RCC 7860 (cell line): ENCODE data around the gene SLC8A3.

Experiments
- DNase-seq: peaks from one replicate; pipeline ENCODE4 v3.0.0-alpha.2; 2015; ENCODE audit warnings: low spot score
- FAIRE-seq: peaks from 2 replicates; lab custom pipeline; 2012; peaks lifted over from hg19 to GRCh38; lab: Jason Lieb, UNC

The SLC8A3 gene

GRCh38 chr14:70177081-70177800, 11.5 kb downstream of the SLC8A3 start:
- no peak for FAIRE-seq
- no peak for DNase-seq

DNA sequence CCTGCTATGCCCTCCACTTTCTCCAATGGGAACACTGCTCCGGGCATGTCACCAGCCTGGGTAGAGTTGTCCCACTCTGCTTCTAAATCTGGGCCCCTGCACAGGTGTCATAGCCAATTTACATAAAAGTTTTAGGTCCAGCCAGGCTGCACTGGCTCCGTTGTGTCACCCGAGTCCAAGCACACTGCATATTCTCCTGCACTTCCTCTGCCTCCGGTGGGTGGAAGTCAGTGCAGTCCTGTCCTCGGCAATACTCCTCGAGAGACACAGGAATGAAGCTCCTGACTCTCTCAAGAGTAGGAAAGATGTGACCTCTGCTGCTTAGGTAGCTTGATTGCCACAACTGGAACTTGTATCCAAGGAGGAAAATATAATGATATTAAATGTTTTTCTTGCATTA, 15.2 kb downstream of the SLC8A3 start:
- FAIRE-seq (no peak), DNase-seq (no peak)

- no peak for FAIRE-seq
- DNase-seq, result no peak
Measured at GRCh38 chr14:70171726-70172125, 17.0 kb downstream of the SLC8A3 start.

DNA sequence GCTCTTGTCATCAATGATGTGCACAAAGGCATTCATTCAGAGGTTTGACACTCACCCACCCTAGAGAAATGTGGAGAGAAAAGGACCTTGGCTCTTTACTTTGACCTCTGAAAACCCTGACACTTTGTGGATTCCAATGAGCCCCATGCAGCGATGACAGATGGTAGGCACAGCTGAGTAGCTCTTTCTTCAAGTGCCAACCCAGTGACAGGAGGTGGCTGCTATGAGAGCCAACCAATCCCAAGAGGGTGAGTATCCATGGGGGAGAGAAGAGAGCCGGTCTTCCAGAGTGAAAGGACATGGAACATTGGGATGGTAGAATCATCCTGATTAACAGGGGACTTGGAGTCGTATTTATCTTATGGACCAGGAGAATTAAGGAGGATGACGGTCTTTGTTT, 17.8 kb downstream of the SLC8A3 start:
- FAIRE-seq, result no peak

GRCh38 chr14:70168406-70168805, 20.3 kb downstream of the SLC8A3 start:
- FAIRE-seq (no peak), DNase-seq (no peak)

More for the DNA sequence above, 17.8 kb downstream of the SLC8A3 start:
- DNase-seq, result no peak

GRCh38 chr14:70166530-70167203, 22.1 kb downstream of the SLC8A3 start:
- no peak for FAIRE-seq
- no peak for DNase-seq

GRCh38 chr14:70162358-70162757, 26.4 kb downstream of the SLC8A3 start:
- FAIRE-seq, result no peak

GRCh38 chr14:70156592-70156991, 32.2 kb downstream of the SLC8A3 start:
- FAIRE-seq (no peak), DNase-seq (no peak)

More at GRCh38 chr14:70162358-70162757, 26.4 kb downstream of the SLC8A3 start:
- DNase-seq, result no peak

DNA sequence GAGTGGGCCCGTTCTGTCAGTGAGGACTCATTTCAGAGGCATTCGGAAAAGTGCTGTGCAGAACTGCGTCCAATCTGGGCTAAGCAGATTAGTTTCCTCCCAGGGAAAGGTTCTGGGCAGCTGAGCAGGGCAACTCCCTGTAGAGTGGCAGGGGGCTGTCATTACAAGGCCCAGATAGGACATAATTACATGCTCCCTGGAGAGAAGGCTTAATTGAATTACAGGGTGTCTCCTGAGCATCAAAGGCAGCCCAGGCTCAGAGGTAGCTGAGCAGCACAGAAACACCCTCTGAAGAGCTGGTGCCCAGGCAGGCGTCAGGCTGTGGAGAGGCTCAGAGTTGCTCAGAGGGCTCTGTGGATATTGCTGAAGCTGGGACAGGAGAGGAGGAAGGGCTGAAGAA, 36.0 kb downstream of the SLC8A3 start:
- DNase-seq (no peak), FAIRE-seq (no peak)

GRCh38 chr14:70152081-70152480, 36.7 kb downstream of the SLC8A3 start:
- FAIRE-seq (no peak), DNase-seq (no peak)

DNA sequence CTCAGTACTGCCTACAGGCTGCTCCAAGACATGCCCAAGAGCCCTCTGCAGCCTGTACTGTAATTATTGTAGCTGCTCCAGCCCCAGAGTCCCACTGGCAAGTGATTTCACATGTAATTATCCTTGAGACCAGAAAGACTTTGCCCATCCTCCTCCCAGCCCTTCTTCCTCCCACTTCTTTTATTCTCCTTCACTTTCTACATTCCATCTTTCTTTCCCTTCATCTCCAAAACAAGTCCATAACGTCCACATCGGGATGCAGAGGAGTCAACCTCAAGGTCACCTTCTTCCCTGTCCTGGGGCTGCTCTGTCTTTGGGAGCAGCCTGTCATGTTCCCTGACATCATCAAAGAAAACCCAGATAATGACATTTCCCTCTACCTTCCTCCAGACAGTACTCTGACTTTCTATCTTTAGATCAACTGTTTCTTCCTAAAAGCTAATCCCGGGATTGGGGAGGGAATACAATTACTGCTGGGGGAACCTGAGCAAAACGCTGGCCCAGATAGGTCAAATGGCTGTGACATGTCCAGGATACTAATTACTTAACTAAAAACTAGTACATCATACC, 39.1 kb downstream of the SLC8A3 start:
- DNase-seq (no peak), FAIRE-seq (no peak)

GRCh38 chr14:70148911-70149595, 39.7 kb downstream of the SLC8A3 start:
- FAIRE-seq, result no peak
- no peak for DNase-seq

DNA sequence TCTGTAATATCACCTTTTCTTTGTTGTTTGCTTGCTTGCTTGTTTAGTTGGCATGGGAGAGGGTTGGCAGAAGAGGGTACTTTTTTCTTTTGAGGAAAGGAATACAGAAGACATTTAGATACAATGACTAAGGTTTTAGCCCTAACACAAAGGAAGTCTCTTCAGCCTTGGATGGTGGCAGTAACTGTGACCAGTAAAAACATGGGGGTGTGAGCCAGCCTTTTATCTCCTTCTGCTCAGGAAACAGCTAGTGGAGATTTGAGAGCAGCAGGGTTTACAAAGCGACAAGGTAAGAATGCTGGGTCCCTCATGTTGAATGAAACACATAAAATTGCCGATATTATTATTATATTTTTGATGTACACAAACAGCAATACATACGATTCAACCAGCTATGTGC, 40.4 kb downstream of the SLC8A3 start:
- FAIRE-seq (no peak), DNase-seq (no peak)

DNA sequence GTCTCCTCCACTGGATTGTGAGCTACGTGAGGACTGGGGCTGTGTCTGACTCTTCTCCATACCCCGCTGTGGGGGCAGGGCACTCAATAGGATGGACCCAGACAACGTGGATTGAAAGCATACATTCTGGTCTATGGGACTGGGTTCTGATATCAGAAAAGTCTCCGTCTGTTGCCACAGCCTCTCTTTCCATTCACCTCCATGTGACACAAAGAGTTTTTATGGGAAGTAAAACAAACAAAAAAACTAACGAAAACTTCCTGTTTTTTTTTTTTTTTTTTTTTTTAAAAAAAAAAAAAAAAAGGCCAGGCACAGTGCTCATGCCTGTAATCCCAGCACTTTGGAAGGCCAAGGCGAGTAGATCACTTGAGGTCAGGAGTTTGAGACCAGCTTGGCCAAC, 44.7 kb downstream of the SLC8A3 start:
- FAIRE-seq, result no peak
- DNase-seq, result no peak

GRCh38 chr14:70143306-70143705, 45.4 kb downstream of the SLC8A3 start:
- no peak for DNase-seq
- FAIRE-seq, result no peak

DNA sequence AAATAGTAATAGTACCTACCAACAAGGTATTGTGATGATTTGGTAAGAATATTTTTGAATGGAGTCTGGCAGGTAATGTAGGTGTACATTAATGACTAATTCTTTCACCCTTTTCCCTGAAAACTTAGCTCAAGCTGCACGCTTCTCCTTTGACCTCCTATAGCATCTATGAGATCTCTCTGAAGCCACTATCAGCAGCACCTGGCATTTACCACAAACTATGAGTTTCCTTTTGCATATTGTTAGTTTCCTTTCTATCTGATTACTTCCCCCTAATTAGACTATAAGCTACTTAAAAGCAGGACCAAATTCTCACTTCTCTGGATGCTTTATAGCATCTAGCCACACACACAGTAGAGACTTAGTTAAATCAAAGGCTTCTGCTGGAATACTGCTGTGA, 48.1 kb downstream of the SLC8A3 start:
- FAIRE-seq, result no peak
- DNase-seq, result no peak

- no peak for FAIRE-seq
Measured at GRCh38 chr14:70139384-70139783, 49.4 kb downstream of the SLC8A3 start.

GRCh38 chr14:70137788-70138187, 51.0 kb downstream of the SLC8A3 start:
- FAIRE-seq (no peak), DNase-seq (no peak)

More at GRCh38 chr14:70139384-70139783, 49.4 kb downstream of the SLC8A3 start:
- DNase-seq, result no peak

DNA sequence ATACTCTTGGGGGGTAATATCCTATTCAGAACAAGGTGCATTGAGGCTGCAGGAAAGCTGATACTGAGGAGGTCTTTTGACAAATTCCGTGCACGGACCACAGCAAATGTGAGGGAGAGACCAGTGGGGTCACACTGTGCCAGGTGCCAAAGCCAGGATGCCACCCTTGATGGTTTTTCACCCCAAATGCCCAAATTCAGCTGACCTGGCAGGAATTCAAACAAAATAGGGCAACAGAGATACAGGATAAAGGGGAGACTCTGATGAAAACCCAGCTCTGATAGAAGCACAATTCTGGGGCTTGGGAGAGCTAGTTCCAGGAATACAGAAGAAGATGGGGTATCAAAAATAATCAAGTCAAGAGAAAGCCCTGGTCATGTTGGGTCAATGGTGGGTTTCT, 55.3 kb downstream of the SLC8A3 start:
- FAIRE-seq (no peak), DNase-seq (no peak)

GRCh38 chr14:70130482-70130881, 58.3 kb downstream of the SLC8A3 start:
- no peak for DNase-seq

GRCh38 chr14:70127186-70127585, 61.6 kb downstream of the SLC8A3 start:
- DNase-seq (no peak), FAIRE-seq (no peak)

More at GRCh38 chr14:70130482-70130881, 58.3 kb downstream of the SLC8A3 start:
- FAIRE-seq, result no peak
